ENCODE results near the gene PLXNB3.
"Not testable (repeated sequence)": the region's sequence is repeated elsewhere in the genome, so short reads cannot be mapped to it uniquely, and the experiment has no call there.

PLXNB3 gene

DNA sequence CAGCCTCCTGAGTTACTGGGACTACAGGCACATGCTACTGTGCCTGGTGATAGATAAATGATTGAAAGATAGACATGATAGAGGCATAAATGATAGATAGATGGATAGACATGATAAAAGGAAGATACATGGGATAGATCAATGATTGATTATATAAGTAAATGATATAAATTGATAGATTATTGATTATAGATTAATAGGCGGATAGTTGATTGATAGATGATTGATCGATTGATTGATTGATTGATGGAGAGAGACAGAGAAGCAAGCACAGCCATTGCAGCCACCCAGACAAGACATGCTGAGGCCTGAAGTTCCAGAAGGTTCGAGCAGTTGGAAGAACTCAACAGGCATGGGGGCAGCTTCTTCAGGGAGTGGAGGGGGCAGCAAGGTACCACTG is 17.7 kb upstream of the PLXNB3 start:
- H3K4me3 ChIP-seq (ENCODE audit: low read length), result no peak overlapping the region
- TF ChIP-seq, protein P1, sequence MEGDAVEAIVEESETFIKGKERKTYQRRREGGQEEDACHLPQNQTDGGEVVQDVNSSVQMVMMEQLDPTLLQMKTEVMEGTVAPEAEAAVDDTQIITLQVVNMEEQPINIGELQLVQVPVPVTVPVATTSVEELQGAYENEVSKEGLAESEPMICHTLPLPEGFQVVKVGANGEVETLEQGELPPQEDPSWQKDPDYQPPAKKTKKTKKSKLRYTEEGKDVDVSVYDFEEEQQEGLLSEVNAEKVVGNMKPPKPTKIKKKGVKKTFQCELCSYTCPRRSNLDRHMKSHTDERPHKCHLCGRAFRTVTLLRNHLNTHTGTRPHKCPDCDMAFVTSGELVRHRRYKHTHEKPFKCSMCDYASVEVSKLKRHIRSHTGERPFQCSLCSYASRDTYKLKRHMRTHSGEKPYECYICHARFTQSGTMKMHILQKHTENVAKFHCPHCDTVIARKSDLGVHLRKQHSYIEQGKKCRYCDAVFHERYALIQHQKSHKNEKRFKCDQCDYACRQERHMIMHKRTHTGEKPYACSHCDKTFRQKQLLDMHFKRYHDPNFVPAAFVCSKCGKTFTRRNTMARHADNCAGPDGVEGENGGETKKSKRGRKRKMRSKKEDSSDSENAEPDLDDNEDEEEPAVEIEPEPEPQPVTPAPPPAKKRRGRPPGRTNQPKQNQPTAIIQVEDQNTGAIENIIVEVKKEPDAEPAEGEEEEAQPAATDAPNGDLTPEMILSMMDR (conservative IDR thresholded peaks at IDR 0.05; ENCODE audit: low read depth, low read length), result no peak
- DNase-seq (ENCODE audit: low read depth), result no peak

DNA sequence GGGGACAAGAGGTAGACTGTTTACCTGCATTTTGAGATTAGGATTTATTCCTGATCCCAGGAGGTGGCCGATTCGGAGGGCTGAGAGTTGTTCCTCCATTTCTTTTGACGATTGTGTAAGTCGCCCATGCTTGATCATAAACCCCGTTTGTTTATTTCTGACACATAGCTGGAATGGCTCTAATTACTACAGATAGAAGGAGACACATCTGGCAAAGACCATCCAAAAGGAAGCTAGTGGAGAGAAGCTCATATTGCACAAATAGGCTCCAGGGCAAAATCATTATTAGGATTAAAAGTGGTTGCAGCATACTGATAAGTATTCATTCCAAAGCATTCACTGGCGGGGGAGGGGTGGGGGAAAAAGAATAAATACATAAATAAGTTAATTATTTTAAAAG is 17.1 kb upstream of the PLXNB3 start:
- DNase-seq (ENCODE audit: low read depth); H3K4me3 ChIP-seq (ENCODE audit: low read length): not testable (repeated sequence)

DNA sequence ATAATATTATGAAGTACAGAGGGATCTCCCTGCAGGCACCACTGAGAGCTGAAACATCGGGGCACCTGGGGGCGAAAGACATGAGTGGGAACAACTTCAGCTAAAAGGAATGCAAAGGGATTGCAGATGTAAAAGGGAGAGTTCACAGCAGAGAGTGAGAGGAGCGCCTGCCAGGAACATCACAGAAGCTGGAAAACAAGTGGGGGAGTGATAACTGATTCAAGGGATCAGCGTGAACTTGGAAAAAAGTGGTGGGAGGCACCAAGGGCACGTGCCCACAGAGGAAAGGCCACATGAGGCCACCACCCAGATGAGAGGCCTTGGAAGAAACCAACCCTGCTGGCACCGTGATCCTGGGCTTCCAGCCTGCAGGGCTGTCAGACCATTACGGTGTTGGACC is 15.0 kb upstream of the PLXNB3 start:
- DNase-seq (ENCODE audit: low read depth); H3K4me3 ChIP-seq (ENCODE audit: low read length): not testable (repeated sequence)

DNA sequence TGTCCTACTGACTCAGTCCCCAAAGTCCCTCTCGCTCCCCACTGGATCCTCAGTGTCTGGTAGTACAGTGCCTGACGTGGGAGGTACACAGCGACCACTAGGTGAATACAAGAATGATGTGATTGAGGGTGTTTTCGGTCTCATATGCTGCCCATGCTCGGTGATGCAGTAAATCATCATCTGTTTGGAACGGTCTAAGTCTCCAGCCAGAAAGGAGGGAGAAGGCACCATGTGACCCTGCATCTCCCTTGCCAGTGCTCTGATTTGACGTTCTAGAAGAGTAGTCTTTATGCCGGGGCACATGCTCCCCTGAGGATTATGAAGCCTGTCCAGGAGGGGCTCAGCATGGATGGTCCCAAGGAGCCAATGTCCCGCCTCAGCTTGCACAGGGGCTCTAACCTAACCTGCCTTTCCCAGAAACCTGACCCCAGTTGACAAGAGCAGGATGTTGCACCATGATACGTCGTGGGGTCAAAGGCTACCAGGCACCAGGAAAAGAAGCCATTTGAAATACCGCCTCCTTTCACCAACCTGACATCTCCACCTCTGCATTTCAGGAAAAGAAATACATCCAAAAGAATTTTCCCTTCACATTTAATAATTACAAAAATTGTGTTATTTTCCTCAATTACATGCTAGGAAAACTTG is 13.8 kb upstream of the PLXNB3 start:
- H3K4me3 ChIP-seq (ENCODE audit: low read length), result no peak overlapping the region
- TF ChIP-seq, protein P1 (conservative IDR thresholded peaks at IDR 0.05; ENCODE audit: low read depth, low read length), result no peak
- DNase-seq (ENCODE audit: low read depth), result no peak

DNA sequence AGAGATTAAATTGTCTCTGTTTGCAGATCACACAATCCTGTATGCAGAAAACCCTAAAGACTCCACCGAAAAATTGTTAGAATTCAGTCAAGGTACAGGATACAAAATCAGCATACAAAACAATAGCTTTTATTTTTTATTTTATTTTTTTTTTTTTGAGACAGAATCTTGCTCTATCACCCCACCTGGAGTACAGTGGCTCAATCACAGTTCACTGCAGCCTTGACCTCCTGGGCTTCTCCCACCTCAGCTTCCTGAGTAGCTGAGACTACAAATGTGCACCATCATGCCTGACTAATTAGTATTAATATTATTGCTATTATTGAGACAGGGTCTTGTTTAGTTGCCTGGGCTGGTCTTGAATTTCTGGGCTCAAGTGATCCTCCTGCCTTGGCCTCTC is 8.9 kb upstream of the PLXNB3 start:
- TF ChIP-seq, protein P1 (conservative IDR thresholded peaks at IDR 0.05; ENCODE audit: low read depth, low read length), result no peak
- DNase-seq (ENCODE audit: low read depth), result no peak
- no peak overlapping the region for H3K4me3 ChIP-seq (ENCODE audit: low read length)

DNA sequence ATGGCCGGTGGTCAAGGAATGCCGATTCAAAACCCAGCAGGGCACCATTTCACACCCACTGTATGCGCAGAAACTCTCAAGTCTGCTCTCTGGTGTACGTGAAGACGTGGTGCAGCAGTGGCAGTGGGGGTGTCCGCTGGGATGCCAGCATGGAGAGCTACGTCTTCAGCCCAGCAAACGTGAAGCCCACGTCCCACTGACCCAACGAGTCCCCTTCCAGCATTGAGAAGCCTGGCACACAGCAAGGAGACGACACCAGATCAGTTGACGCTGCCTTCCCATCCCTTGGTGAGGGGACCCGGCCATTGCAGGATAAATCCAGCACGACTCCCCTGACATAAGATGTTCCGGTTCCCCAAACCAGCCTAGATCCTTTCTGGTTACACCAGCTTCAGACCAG is 2.2 kb upstream of the PLXNB3 start:
- TF ChIP-seq, protein P1 (conservative IDR thresholded peaks at IDR 0.05; ENCODE audit: low read depth, low read length), result no peak
- no peak overlapping the region for H3K4me3 ChIP-seq (ENCODE audit: low read length)
- DNase-seq (ENCODE audit: low read depth), result no peak

DNA sequence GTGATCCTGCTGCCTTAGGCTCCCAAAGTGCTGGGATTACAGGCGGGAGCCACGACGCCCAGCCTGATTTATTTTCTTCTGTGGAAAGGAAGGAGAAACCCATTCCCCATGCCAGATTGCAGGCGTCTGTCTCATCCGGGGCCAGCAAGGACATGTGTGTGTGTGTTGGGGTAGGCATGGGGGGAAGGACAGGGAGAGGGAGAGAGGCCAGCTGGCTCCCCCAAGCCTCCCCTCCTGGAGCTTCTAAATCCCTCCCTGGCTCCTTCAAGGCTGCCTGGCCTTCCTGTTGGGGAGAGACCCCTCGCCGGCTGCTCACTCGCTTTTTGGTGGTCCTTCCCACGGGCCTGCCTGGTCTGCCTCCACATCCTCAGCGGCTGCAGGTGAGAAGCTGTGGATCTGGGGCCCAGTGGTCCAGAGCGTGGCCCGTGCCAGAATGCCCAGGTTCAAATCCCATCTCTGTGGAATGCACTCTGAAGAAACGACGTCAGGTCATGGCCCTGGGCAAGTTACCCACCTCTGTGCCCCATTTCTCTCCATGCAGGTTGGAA is 1.3 kb upstream of the PLXNB3 start:
- H3K4me3 ChIP-seq (ENCODE audit: low read length), result no peak overlapping the region
- no peak for DNase-seq (ENCODE audit: low read depth)
- TF ChIP-seq, protein P1 (conservative IDR thresholded peaks at IDR 0.05; ENCODE audit: low read depth, low read length), result no peak

DNA sequence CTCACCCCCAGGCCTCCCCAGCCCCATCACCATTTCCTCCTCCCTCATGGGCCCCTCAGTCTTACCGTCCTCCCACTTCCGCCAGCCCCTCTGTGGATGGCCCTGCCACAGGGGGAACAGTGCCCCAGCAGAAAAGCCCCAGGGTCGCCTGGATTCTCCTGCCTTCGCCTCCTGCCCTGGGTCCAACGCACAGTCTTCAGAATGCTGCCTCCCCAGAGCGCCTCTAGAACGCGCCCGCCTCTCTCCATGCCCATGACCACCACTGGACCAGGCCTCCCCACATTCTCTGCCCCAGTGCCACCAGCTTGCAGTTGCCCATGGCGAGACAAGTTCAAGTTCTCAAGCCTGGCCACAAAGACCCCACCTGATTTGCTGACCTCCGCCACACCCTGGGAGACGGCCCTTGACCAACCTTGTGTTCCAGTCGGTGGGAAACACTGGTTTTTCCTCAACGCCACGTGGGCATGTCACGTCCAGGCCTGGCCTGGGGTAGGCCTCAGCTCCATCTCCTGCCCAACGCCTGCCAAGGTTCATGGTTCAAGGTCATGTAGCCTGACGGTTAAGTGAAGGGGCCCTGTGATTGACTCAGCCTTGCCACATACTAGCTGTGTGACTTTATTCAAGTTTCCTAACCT is 634 bp upstream of the PLXNB3 start:
- no peak for DNase-seq (ENCODE audit: low read depth)
- TF ChIP-seq, protein P1 (conservative IDR thresholded peaks at IDR 0.05; ENCODE audit: low read depth, low read length), result no peak
- H3K4me3 ChIP-seq (ENCODE audit: low read length), result no peak overlapping the region

Data from retinal pigment epithelial cell (primary cell).